NCI-H2196 treated with DMSO at 0.1 percent for 48 hours (cell line): ENCODE measurements around the gene DOK7.
A peak's percentile ranks its signal among the peaks of the same experiment; 100 is the strongest.

Source experiments
- DNase-seq: peaks from one replicate; lab custom pipeline; 2025; ENCODE audit not compliant: unreplicated experiment; lab: John Stamatoyannopoulos, UW

DOK7 gene

GRCh38 chr4:3461515-3462291, 1.4 kb upstream of the DOK7 start:
- peak; percentile 66 for DNase-seq

DNA sequence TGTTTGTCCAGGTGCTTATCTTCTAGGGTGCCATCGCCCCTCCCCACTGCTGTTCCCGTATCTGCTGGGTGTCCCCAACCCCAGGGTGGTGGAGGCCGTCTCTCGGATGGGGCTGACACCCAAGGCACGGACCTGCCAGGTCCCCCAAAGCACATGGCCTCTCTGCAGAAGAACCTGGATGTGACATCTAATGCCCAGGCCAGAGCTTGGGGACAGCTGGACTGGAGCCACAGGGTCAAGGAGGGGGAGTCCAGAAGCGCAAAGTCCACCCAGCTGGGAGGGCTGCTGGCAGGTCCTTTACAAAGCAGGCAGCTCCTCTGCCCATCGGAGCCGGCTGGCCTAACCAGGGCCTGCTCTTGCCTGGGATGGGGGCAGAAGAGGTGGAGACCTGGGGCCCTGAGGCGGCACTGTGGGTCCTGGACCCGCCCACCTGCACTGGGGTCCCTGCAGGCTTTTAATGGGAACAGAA, 751 bp upstream of the DOK7 start:
- DNase-seq: no peak

- no peak for DNase-seq
These were observed 646 bp downstream of the DOK7 start for GRCh38 chr4:3463556-3464348.

- DNase-seq: no peak
These were observed 1.3 kb downstream of the DOK7 start for GRCh38 chr4:3464349-3464905.

- no peak for DNase-seq
These were observed 2.0 kb downstream of the DOK7 start for GRCh38 chr4:3464911-3465697.

DNA sequence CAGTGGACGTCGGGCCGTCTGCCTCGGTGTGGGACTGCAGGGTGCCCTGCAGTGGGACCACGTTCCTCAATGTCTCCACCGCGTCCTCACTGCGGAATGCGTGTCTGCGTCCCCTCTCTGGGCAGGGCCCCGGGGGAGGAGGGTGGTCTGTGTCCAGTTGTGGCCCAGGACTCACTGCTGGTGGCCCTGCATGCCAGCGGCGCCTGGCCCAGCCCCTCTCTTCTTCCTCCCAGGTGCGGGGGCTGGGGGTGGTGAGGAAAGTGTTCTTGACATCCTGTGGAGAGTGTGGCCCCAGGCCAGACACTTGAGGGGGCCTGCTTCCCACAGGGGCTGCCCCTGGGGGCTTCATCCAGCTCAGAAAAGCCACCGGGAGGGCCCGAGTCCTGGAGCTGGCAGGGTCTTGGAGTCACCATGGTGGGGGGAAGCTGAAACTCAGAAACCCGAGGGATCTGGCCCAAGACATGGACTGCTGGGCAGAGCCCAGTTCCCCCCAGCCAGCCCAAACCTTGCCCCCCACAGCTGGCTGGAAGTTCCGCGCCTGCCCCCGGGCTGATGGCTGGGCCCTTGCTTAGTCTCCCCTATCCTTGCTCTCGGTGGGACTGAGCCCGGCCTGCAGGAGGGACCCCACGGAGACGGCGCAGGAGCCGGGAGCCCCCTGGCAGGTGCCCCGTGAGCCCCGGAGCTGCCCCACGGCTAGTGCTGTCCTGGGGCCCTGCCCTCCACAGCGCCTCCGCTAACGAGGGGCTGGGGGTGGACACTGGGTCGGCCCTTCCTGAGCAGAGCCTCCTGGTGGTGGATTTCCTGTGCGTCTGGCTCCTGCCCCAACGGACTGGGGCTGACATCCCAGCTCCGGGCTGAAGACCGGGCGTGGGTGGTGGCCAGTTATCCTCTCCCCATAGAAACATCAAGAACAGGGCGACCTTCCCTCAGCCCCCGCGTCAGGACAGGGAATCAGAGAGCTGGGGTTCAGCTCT, 2.9 kb downstream of the DOK7 start:
- no peak for DNase-seq

DNA sequence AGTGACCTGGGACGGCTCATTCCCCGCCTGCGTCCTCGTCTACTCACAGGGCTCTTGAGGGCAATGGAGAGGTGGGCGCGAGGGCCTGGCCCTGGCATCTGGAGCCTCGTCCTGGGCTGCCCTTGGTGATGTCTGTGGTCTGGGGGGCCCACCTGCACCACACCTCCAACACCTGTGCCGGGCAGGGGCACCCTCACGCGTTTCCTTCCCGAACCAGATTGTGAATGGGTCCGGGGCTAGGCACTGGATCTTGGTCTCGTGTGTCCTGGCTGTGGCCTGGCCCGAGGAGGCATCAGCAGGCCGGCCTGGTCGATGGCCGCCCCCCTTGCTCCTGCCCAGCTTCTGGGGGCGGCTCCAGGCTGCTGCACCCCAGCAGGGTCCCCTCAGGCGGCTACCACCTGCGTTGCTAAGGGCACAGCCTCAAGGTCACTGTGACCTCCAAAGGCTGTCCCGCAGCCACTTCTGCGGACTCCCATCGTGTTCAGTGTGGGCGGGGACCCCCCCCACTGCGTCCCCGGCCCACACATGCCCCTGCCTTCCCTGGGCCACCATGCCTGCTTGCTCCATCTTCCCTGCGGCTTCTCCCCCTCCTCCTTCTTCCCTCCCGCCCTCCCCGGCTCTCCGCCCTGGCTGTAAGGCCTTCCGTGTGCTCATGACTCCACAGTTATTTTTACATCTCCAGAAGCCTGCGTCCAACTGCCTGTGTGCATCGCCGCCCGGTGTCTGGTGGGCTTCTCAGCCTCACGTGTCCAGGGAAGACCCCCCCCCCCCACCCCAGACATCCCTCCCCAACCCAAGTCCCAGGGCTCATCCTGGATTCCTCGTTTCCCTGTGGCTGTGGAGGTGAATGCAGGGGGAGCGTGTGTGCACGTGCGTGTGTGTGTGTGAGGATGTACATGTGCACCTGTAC, 3.8 kb downstream of the DOK7 start:
- DNase-seq: no peak

DNA sequence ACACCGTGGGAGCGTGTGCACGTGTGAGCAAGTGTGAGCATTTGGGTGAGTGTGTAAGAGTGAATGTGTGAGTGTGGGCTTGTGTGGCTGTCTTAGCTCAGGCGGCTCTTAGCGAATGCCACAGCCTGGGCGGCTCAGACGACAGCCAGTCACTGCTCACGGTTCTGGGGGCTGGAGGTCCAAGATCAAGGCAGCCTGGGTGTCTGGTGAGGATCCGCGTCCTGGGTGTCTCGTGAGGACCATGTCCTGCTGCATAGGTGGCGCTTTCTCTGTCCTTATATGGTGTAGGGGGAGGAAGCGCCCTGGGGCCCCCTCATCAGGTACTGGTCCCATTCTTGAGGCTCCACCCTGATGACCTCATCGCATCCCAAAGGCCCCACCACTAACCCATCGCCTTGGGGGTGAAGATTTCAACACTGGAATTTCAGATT, 4.5 kb downstream of the DOK7 start:
- no peak for DNase-seq

DNA sequence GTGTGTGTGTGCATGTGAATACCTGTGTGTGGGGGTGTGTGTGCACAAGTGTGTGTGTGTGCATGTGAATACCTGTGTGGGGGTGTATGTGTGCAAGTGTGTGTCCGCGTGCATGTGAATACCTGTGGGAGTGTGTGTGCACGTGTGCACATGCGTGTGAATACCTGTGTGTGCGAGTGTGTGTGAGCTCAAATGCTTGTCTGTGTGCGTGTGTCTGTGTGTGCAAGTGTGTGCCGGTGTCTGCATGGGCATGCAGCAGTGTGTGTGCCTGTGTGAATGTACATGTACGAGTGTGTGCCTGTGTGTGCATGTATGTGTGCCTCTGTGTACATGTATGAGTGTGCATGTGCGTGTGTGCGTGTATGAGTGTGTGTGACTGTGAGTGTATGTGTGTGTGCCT, 5.0 kb downstream of the DOK7 start:
- no peak for DNase-seq

- DNase-seq: no peak
These were observed 5.7 kb downstream of the DOK7 start for GRCh38 chr4:3468804-3469203.

- no peak for DNase-seq
These were observed 6.5 kb downstream of the DOK7 start for GRCh38 chr4:3469386-3470243.

GRCh38 chr4:3470244-3471097, 7.4 kb downstream of the DOK7 start:
- DNase-seq: peak; percentile 9

- no peak for DNase-seq
These were observed 8.1 kb downstream of the DOK7 start for GRCh38 chr4:3471098-3471760.

DNA sequence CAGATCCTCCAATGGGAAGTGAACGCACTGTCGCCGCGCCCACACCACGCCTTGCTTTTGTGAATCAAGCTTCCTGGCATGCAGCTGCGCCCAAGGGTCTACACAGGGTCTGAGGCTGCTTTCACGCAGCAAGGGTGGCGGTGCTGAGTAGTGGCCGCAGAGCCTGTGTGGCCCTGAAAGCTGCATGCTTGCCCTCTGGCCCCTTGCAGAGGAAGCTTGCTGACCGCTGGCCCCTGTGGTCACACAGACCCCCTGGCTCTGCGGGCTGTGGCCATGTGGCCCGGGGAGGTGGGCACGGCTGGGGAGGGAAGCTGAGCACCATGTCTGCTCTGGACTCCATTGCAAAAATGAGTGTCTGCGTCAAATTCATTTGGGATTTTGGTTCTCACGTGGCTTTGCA, 8.8 kb downstream of the DOK7 start:
- DNase-seq: no peak

DNA sequence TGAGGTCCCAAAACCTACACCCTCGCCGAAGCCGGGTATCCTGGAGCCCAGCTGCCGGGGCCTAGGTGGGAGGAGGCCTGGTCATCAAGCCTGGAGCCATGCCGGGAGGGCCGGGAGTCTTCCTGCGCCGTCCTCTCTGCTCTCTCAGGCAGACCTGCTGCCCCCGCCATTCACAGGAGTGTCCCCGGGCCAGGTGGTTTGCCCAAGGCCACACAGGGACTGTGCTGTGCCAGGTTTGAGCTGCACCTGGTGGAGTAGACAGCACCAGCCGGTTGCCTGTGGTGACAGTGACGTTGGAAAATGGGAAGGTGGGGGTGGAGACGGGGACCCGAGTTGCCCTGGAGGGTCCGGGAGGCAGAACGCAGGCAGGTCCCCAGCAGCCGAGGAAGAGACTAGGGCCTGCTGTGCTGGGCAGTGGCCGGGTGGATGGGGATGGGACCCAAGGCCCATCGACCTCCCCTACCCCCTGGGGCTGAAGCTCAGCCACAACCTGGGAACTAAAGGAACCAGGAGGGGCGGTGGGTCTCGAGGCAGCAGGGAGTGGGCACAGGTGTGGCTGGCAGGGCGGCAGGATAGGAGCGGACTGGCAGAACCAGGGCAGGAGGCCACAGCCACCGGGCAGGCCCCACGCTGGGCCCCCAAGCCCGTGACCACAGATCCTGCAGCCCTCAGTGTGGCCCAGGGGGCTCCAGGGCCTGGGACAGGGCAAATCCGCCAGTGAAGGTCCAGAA, 9.5 kb downstream of the DOK7 start:
- DNase-seq: no peak
